Liver (tissue), 9 donors: ENCODE data around the gene FAM171A1. TPM values are rescaled to one million over a fixed set of nuclear protein-coding genes. Genes with fewer than 3 reads are reported as not detected.

Experiments
- DNase-seq: peaks from one replicate; pipeline ENCODE4 v3.0.0-alpha.2; 2017; ENCODE audit warnings: low spot score
- H3K27ac ChIP-seq, 2 donors: one replicate each; pipeline ENCODE4 v1.7.0; 2013; ENCODE audit warnings: inconsistent platforms in 2 of 2, low read length in 2 of 2, control low read depth in 1 of 2, low read depth in 1 of 2, mild to moderate bottlenecking in 1 of 2
- H3K27me3 ChIP-seq, 4 donors: one replicate each; pipeline versions ENCODE4 v1.6.1 to v1.7.0; 2013; ENCODE audit warnings: low read length in 3 of 4, inconsistent platforms in 1 of 4, mild to moderate bottlenecking in 1 of 4, moderate library complexity in 1 of 4; ENCODE audit not compliant: control insufficient read depth in 4 of 4, insufficient read depth in 4 of 4
- H3K36me3 ChIP-seq, 4 donors: one replicate each; pipeline versions ENCODE4 v1.6.1 to v1.7.0; 2013; ENCODE audit warnings: low read length in 3 of 4, mild to moderate bottlenecking in 3 of 4, low read depth in 1 of 4, moderate library complexity in 1 of 4; ENCODE audit not compliant: control insufficient read depth in 4 of 4, insufficient read depth in 3 of 4
- H3K4me1 ChIP-seq, 4 donors: one replicate each; pipeline versions ENCODE4 v1.6.1 to v1.7.0; 2013; ENCODE audit warnings: low read length in 3 of 4, mild to moderate bottlenecking in 3 of 4, moderate library complexity in 1 of 4; ENCODE audit not compliant: control insufficient read depth in 4 of 4, insufficient read depth in 4 of 4
- H3K4me3 ChIP-seq, 3 donors: one replicate each; pipeline versions ENCODE4 v1.6.1 to v1.7.0; 2013; ENCODE audit warnings: low read length in 3 of 3, control low read depth in 1 of 3, low read depth in 1 of 3, mild to moderate bottlenecking in 1 of 3
- H3K9ac ChIP-seq, 2 donors: one replicate each; pipeline ENCODE4 v1.7.0; 2013; ENCODE audit warnings: low read length in 2 of 2, mild to moderate bottlenecking in 2 of 2, moderate library complexity in 2 of 2, control low read depth in 1 of 2, low read depth in 1 of 2
- H3K9me3 ChIP-seq, 4 donors: one replicate each; pipeline versions ENCODE4 v1.6.1 to v1.7.0; 2013; ENCODE audit warnings: low read length in 3 of 4; ENCODE audit not compliant: control insufficient read depth in 4 of 4
- EGR1 ChIP-seq, 2 donors: IDR thresholded peaks; 2 replicates each; pipeline ENCODE4 v1.6.1; 2016 to 2018; ENCODE audit warnings: antibody characterized with exemption in 2 of 2, low read depth in 2 of 2
- FOXA1 ChIP-seq: IDR thresholded peaks from 2 replicates; pipeline ENCODE4 v1.6.1; 2016; ENCODE audit warnings: antibody characterized with exemption
- FOXA2 ChIP-seq: IDR thresholded peaks from 2 replicates; pipeline ENCODE4 v1.6.1; 2016; ENCODE audit warnings: antibody characterized with exemption
- GABPA ChIP-seq, 2 donors: IDR thresholded peaks in 1 of 2; conservative IDR thresholded peaks in 1 of 2; 2 replicates each; pipeline ENCODE4 v1.6.1; 2016; ENCODE audit warnings: antibody characterized with exemption in 2 of 2, mild to moderate bottlenecking in 1 of 2, moderate library complexity in 1 of 2
- HNF4A ChIP-seq, 2 donors: conservative IDR thresholded peaks; 2 replicates each; pipeline ENCODE4 v1.6.1; 2016; ENCODE audit warnings: antibody characterized with exemption in 2 of 2, mild to moderate bottlenecking in 2 of 2
- HNF4G ChIP-seq: IDR thresholded peaks from 2 replicates; pipeline ENCODE4 v1.6.1; 2016; ENCODE audit warnings: antibody characterized with exemption
- JUND ChIP-seq, 2 donors: IDR thresholded peaks; 2 replicates each; pipeline ENCODE4 v1.6.1; 2016; ENCODE audit warnings: antibody characterized with exemption in 2 of 2
- NR2F2 ChIP-seq: IDR thresholded peaks from 2 replicates; pipeline ENCODE4 v1.6.1; 2016; ENCODE audit warnings: antibody characterized with exemption
- RAD21 ChIP-seq, 2 donors: IDR thresholded peaks; 2 replicates each; pipeline ENCODE4 v1.6.1; 2016; ENCODE audit warnings: antibody characterized with exemption in 2 of 2, mild to moderate bottlenecking in 2 of 2
- RXRA ChIP-seq, 2 donors: IDR thresholded peaks; 2 replicates each; pipeline ENCODE4 v1.6.1; 2017 to 2018; ENCODE audit warnings: antibody characterized with exemption in 2 of 2, mild to moderate bottlenecking in 1 of 2
- SP1 ChIP-seq: IDR thresholded peaks from 2 replicates; pipeline ENCODE4 v1.6.1; 2018; ENCODE audit warnings: antibody characterized with exemption, mild to moderate bottlenecking
- TAF1 ChIP-seq: conservative IDR thresholded peaks from 2 replicates; pipeline ENCODE4 v1.6.1; 2016; ENCODE audit warnings: antibody characterized with exemption, mild to moderate bottlenecking
- YY1 ChIP-seq: IDR thresholded peaks from 2 replicates; pipeline ENCODE4 v1.6.1; 2016; ENCODE audit warnings: antibody characterized with exemption, mild to moderate bottlenecking
- WGBS: extraction: QIAGEN DNeasy Blood & Tissue Kit; methylation state at CpG from one replicate; pipeline ENCODE4 v1.1.7; 2013; 5-methylcytosine and 5-hydroxymethylcytosine counted together
- polyA plus RNA-seq, 2 donors: library from polyadenylated mRNA; stranded (reverse) in 1 of 2; unstranded in 1 of 2; fragments of 200-250 nt in 1 of 2; fragments of >200 nt in 1 of 2; fragmentation: Nextera tagmentation in 1 of 2; extraction: Ambion mirVana in 1 of 2; gene quantifications; one replicate each; pipeline versions ENCODE4 v1.2.1 to v1.2.3, GENCODE V29; 2013 to 2015
- total RNA-seq, 2 donors: library from RNA; depleted of rRNA; stranded (reverse); fragments of >200 nt; gene quantifications; one replicate each; pipeline ENCODE4 v1.2.3, GENCODE V29; 2014
- TF ChIP-seq, protein P1 (sequence below): IDR thresholded peaks from 2 replicates; pipeline ENCODE4 v1.6.1; 2016; ENCODE audit warnings: antibody characterized with exemption, mild to moderate bottlenecking
- TF ChIP-seq, protein P2 (sequence below): fragments of 150-350 bp; IDR thresholded peaks from 2 replicates; pipeline ENCODE4 v1.5.1; 2017; ENCODE audit warnings: improper control_type of control experiment, low read depth, low read length; ENCODE audit not compliant: missing input control
- TF ChIP-seq, protein P3 (sequence below): IDR thresholded peaks from 2 replicates; pipeline ENCODE4 v1.6.1; 2016; ENCODE audit warnings: antibody characterized with exemption
- TF ChIP-seq, protein P4 (sequence below): IDR thresholded peaks from 2 replicates; pipeline ENCODE4 v1.6.1; 2016; ENCODE audit warnings: antibody characterized with exemption
- TF ChIP-seq, protein P5 (sequence below): IDR thresholded peaks from 2 replicates; pipeline ENCODE4 v1.6.1; 2016; ENCODE audit warnings: antibody characterized with exemption
- donor health status: healthy.
- donor health status: healthy.
- donor health status: healthy.
- donor health status: healthy.
- donor health status: healthy.

The FAM171A1 gene
- total and polyA plus RNA-seq, 4 donors, result 2.5 to 10.2 (median 7.7) TPM

DNA sequence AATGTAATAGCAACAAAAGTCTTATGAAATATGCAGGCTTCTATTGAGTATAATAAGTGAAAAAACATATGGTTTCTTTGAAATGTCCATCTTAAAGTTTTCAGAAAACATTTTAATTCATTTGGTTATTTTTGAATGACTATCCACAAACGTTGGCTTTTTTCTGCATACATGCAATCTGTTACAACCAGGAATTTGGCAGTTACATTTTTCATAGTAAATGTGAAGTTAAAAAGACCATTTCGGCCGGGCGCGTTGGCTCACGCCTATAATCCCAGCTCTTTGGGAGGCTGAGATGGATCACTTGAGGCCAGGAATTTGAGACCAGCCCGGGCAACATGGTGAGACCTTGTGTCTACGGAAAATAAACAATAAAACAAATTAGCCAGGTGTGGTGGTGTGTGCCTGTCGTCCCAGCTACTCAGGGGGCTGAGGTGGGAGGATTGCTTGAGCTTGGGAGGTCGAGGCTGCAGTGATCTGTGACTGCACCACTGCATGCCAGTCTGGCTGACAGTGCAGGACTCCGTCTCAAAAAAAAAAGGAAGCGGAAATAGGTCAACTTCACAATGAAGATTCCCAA is 128.7 kb downstream of the FAM171A1 start:
- WGBS, result 91% methylated on average over 12 of the region's 12 CpGs
- no peak overlapping the region for H3K4me3 ChIP-seq
- TF ChIP-seq RAD21 (IDR thresholded peaks at IDR 0.05) (no peak), NR2F2 (no peak), JUND (IDR thresholded peaks at IDR 0.05) (no peak), HNF4G (no peak), SP1 (no peak)
- TF ChIP-seq, protein P1, sequence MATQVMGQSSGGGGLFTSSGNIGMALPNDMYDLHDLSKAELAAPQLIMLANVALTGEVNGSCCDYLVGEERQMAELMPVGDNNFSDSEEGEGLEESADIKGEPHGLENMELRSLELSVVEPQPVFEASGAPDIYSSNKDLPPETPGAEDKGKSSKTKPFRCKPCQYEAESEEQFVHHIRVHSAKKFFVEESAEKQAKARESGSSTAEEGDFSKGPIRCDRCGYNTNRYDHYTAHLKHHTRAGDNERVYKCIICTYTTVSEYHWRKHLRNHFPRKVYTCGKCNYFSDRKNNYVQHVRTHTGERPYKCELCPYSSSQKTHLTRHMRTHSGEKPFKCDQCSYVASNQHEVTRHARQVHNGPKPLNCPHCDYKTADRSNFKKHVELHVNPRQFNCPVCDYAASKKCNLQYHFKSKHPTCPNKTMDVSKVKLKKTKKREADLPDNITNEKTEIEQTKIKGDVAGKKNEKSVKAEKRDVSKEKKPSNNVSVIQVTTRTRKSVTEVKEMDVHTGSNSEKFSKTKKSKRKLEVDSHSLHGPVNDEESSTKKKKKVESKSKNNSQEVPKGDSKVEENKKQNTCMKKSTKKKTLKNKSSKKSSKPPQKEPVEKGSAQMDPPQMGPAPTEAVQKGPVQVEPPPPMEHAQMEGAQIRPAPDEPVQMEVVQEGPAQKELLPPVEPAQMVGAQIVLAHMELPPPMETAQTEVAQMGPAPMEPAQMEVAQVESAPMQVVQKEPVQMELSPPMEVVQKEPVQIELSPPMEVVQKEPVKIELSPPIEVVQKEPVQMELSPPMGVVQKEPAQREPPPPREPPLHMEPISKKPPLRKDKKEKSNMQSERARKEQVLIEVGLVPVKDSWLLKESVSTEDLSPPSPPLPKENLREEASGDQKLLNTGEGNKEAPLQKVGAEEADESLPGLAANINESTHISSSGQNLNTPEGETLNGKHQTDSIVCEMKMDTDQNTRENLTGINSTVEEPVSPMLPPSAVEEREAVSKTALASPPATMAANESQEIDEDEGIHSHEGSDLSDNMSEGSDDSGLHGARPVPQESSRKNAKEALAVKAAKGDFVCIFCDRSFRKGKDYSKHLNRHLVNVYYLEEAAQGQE, result no peak
- H3K27me3 ChIP-seq, result no peaks in the 10 kb centered on the region
- no peaks in the 10 kb centered on the region for H3K36me3 ChIP-seq
- no peaks in the 10 kb centered on the region for H3K4me1 ChIP-seq
- H3K9me3 ChIP-seq, result no peaks in the 10 kb centered on the region
- no peak for DNase-seq
- H3K9ac ChIP-seq, result no peak overlapping the region
- no peak overlapping the region for H3K27ac ChIP-seq

DNA sequence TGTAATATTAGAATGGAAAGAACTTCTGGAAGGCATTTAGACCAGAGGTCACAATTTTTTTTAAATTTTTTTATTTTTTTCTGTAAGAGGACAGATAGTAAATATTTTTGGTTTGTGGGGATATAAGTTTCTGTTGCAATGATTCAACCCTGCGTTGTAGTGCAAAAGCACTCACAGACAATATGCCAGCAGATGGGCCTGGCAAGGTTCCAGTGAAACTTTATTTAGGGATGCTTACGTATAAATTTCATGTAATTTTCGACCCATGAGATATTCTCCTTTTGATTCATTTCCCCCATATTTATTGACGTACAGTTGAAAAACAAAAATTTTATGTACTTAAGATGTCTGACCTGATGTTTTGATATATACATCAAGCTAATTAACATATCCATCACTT is 129.8 kb downstream of the FAM171A1 start:
- 95% methylated on average over 4 of the region's 4 CpGs for WGBS
- Histone ChIP-seq H3K9ac (no peak overlapping the region), H3K4me1 (no peaks in the 10 kb centered on the region), H3K4me3 (no peak overlapping the region), H3K9me3 (no peaks in the 10 kb centered on the region), H3K36me3 (no peaks in the 10 kb centered on the region), H3K27me3 (no peaks in the 10 kb centered on the region), H3K27ac (no peak overlapping the region)
- TF ChIP-seq EGR1 (IDR thresholded peaks at IDR 0.05; ENCODE audit: low read depth in 2 of 2) (no peak), RAD21 (IDR thresholded peaks at IDR 0.05) (no peak), SP1 (no peak), HNF4G (no peak), TAF1 (no peak), FOXA2 (no peak), HNF4A (conservative IDR thresholded peaks at IDR 0.05) (no peak), FOXA1 (no peak), RXRA (IDR thresholded peaks at IDR 0.05) (no peak), NR2F2 (no peak), JUND (IDR thresholded peaks at IDR 0.05) (no peak), GABPA (IDR thresholded peaks at IDR 0.05 in 1 of 2, conservative IDR thresholded peaks at IDR 0.05 in 1 of 2) (no peak), YY1 (no peak)
- TF ChIP-seq, protein P2, sequence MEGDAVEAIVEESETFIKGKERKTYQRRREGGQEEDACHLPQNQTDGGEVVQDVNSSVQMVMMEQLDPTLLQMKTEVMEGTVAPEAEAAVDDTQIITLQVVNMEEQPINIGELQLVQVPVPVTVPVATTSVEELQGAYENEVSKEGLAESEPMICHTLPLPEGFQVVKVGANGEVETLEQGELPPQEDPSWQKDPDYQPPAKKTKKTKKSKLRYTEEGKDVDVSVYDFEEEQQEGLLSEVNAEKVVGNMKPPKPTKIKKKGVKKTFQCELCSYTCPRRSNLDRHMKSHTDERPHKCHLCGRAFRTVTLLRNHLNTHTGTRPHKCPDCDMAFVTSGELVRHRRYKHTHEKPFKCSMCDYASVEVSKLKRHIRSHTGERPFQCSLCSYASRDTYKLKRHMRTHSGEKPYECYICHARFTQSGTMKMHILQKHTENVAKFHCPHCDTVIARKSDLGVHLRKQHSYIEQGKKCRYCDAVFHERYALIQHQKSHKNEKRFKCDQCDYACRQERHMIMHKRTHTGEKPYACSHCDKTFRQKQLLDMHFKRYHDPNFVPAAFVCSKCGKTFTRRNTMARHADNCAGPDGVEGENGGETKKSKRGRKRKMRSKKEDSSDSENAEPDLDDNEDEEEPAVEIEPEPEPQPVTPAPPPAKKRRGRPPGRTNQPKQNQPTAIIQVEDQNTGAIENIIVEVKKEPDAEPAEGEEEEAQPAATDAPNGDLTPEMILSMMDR, result no peak
- TF ChIP-seq, protein P3, sequence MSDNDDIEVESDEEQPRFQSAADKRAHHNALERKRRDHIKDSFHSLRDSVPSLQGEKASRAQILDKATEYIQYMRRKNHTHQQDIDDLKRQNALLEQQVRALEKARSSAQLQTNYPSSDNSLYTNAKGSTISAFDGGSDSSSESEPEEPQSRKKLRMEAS, result no peak
- TF ChIP-seq, protein P1, result no peak
- TF ChIP-seq, protein P4, sequence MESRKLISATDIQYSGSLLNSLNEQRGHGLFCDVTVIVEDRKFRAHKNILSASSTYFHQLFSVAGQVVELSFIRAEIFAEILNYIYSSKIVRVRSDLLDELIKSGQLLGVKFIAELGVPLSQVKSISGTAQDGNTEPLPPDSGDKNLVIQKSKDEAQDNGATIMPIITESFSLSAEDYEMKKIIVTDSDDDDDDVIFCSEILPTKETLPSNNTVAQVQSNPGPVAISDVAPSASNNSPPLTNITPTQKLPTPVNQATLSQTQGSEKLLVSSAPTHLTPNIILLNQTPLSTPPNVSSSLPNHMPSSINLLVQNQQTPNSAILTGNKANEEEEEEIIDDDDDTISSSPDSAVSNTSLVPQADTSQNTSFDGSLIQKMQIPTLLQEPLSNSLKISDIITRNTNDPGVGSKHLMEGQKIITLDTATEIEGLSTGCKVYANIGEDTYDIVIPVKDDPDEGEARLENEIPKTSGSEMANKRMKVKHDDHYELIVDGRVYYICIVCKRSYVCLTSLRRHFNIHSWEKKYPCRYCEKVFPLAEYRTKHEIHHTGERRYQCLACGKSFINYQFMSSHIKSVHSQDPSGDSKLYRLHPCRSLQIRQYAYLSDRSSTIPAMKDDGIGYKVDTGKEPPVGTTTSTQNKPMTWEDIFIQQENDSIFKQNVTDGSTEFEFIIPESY, result no peak
- TF ChIP-seq, protein P5, sequence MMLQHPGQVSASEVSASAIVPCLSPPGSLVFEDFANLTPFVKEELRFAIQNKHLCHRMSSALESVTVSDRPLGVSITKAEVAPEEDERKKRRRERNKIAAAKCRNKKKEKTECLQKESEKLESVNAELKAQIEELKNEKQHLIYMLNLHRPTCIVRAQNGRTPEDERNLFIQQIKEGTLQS, result no peak
- DNase-seq, result no peak
